Fibroblast of villous mesenchyme (primary cell): ENCODE data around the gene PANX3. TPM values are rescaled to one million over a fixed set of nuclear protein-coding genes. Genes with fewer than 3 reads are reported as not detected.

ENCODE experiments used
- DNase-seq: peaks from one replicate; pipeline ENCODE4 v3.0.0-alpha.2; 2010; ENCODE audit warnings: low read depth
- H3K4me3 ChIP-seq: 2 replicates; pipeline ENCODE4 v1.5.1; 2011; ENCODE audit warnings: low read depth, mild to moderate bottlenecking, low read length
- CTCF ChIP-seq: IDR thresholded peaks from 2 replicates; pipeline ENCODE4 v1.5.1; 2012; ENCODE audit warnings: low read depth, mild to moderate bottlenecking, low read length; ENCODE audit not compliant: insufficient read depth
- total RNA-seq: library from RNA; depleted of rRNA; stranded (reverse); fragments of >200 nt; gene quantifications from 2 replicates; pipeline ENCODE4 v1.2.3, GENCODE V29; 2012

The PANX3 gene
- total RNA-seq, 1 donor: not detected

GRCh38 chr11:124640666-124641065, 29.4 kb downstream of the PANX3 start:
- no peak for TF ChIP-seq CTCF
- no peak for DNase-seq
- no peak overlapping the region for H3K4me3 ChIP-seq

GRCh38 chr11:124642628-124643027, 31.4 kb downstream of the PANX3 start:
- no peak overlapping the region for H3K4me3 ChIP-seq
- no peak for TF ChIP-seq CTCF
- no peak for DNase-seq

- no peak for TF ChIP-seq CTCF
- DNase-seq: no peak
- no peak overlapping the region for H3K4me3 ChIP-seq
Measured at GRCh38 chr11:124643042-124643604, 31.9 kb downstream of the PANX3 start.

- TF ChIP-seq CTCF: no peak
- H3K4me3 ChIP-seq: no peak overlapping the region
Measured at GRCh38 chr11:124643605-124644425, 32.6 kb downstream of the PANX3 start.

GRCh38 chr11:124644426-124645280, 33.4 kb downstream of the PANX3 start:
- peak overlapping the region; percentile 24 for H3K4me3 ChIP-seq
- TF ChIP-seq CTCF: peak; percentile 86
- peak; percentile 80 for DNase-seq

More at GRCh38 chr11:124643605-124644425, 32.6 kb downstream of the PANX3 start:
- peak; percentile 80 for DNase-seq

- no peak for DNase-seq
- H3K4me3 ChIP-seq: no peak overlapping the region
- TF ChIP-seq CTCF: no peak
Measured at GRCh38 chr11:124646148-124646547, 34.9 kb downstream of the PANX3 start.
